ENCODE results near the gene PLXNA4. TPM values are rescaled to one million over a fixed set of nuclear protein-coding genes. Genes with fewer than 3 reads are reported as not detected.
A peak's percentile ranks its signal among the peaks of the same experiment; 100 is the strongest.

Gene PLXNA4
- total RNA-seq, 1 donor from 2014 or later: 34.9 TPM

DNA sequence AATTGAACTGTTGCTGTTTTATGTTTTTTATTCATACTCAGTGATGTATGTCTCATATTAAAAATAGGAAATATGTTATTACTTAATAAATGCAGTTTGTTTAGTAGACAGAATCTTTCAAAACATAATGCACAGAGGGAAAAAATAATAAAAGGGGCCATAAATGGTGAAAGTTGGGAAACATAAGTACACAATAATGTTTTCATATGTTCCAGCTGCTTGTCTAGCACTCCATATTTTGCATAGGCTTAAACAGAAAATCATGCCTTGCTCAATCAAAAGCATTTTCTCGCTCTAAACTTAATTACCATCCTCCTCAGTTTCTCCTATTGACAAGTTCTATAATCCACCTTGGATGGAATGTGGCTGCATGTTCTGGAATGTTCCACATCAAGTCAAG is 333.2 kb downstream of the PLXNA4 start:
- DNase-seq (ENCODE audit: low spot score): no peak

GRCh38 chr7:132242192-132242812 is 334.0 kb downstream of the PLXNA4 start:
- DNase-seq (ENCODE audit: low spot score): no peak

GRCh38 chr7:132240821-132241422 is 335.3 kb downstream of the PLXNA4 start:
- DNase-seq (ENCODE audit: low spot score): no peak

DNA sequence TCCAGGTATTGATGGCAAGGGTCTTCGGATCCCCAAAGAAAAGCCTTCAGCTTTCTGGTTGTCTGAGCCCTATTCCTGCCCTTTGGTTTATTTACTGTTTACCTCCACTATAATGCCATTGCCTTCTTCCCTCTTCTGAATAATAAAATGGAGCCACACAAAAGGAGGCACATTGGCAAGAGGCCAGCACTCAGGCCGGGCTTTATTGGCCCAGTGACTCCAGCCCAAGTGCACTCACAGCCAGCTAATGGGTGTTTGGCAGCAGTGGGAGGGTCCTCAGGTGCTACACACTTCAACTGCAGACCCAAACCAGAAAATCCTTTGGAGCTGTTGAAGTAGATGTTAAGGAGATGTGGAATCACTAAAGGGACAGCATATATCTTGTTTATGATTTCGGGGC is 336.0 kb downstream of the PLXNA4 start:
- no peak for DNase-seq (ENCODE audit: low spot score)

- DNase-seq (ENCODE audit: low spot score): peak; percentile 44
Observed at GRCh38 chr7:132239422-132239994, 336.8 kb downstream of the PLXNA4 start.

- peak; percentile 54 for DNase-seq (ENCODE audit: low spot score)
Observed at GRCh38 chr7:132234711-132235110, 341.6 kb downstream of the PLXNA4 start.

GRCh38 chr7:132232406-132232805 is 343.9 kb downstream of the PLXNA4 start:
- DNase-seq (ENCODE audit: low spot score): no peak

- no peak for DNase-seq (ENCODE audit: low spot score)
Observed at GRCh38 chr7:132230462-132230861, 345.8 kb downstream of the PLXNA4 start.

DNA sequence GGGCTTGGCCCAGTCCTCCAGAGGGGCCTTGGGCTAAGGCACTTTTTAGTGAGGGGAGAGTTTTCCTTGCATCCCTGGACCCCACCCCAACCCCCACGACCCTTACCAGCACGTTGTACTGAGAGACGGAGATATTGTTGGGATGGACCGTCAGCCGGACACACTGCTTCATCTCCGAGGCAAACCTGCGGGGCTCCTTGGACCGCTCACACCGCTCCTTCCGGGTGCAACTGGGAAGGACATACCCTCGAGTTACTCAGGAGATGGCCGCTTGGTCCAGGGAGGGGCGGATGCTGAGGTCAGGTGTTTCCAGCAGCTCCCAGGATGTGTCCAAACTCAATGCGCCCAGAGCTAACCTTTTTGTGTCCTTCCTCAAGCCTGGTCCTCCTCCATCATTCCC is 348.0 kb downstream of the PLXNA4 start:
- no peak for DNase-seq (ENCODE audit: low spot score)

DNA sequence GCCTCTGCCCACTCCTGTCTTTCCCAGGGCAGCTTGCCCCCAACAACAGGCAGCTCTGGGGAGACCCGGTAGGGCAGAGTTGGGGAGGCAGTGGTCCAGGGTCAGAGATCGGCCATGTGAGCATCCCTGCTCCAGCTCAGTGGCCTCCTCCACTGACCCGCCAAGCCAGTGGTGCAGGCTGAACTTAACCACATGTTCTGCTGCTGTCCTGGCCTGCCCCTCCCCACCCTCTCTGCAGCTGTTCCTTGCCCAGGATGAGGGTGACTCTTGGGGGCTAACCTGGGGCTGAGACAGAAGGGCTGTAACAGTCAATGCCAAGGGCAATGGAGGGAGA is 349.3 kb downstream of the PLXNA4 start:
- DNase-seq (ENCODE audit: low spot score): no peak

- DNase-seq (ENCODE audit: low spot score): peak; percentile 51
Observed at GRCh38 chr7:132226046-132226956, 350.0 kb downstream of the PLXNA4 start.

DNA sequence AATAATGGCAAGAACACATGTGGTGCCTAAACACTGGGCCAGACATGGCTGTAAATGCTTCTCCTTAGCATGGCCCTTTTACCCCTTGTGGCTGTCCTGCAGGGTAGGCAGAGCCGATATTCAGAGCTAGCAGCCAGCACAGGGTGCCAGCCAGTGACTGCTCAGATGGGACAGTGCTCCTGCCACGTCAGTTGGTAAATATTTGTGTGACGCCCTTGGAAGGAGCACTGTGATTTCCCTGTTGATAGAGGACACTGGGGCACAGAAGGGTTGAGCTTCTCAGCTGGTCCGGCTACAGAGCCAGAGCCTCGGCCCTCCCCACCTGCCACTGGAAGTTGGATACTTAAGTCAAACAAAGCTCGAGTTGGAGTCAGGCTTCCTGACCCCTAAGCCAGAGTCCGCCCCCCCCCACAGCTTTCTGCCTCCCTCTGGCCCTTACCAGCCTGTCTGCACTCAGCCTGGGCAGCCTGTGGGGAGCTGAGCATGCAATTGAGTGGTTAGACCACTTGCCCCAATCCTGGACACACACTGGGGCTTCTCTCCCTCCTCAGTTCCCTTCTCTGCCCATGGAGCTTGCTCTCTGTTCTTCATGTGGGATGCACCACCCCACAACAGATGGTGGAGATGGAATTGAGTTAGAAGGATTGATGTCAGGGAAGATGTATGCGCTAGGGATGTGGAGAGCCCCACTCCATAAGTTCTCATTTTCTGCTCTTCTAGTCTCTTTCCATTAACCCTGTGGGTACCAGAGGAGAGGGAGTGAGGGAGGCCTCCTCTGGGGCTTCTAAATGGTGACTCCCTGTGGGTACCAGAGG is 350.8 kb downstream of the PLXNA4 start:
- DNase-seq (ENCODE audit: low spot score): no peak

GRCh38 chr7:132221356-132221755 is 354.9 kb downstream of the PLXNA4 start:
- no peak for DNase-seq (ENCODE audit: low spot score)

GRCh38 chr7:132220060-132220459 is 356.2 kb downstream of the PLXNA4 start:
- DNase-seq (ENCODE audit: low spot score): no peak

- DNase-seq (ENCODE audit: low spot score): no peak
Observed at GRCh38 chr7:132218876-132219275, 357.4 kb downstream of the PLXNA4 start.

- DNase-seq (ENCODE audit: low spot score): no peak
Observed at GRCh38 chr7:132216847-132217525, 359.3 kb downstream of the PLXNA4 start.

DNA sequence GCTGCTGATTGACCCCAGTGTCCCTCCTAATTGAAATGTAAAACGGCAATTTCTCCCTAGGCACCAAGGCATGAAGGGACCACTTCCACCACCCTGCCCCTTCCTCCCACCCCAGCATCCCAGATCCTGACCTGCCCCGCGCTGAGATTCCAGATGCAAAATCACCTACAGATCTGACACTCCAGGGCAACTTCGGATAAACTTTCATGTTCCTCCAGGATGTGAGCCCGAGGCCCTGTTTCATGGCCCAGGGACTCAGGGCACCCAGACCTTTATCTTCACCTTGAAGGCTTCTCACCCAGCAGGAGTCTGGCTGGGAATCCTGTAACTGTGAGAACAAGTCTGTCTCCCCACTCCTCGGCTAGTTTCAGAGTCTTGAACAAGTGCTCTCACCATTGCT is 361.8 kb downstream of the PLXNA4 start:
- DNase-seq (ENCODE audit: low spot score): no peak

GRCh38 chr7:132213583-132213982 is 362.7 kb downstream of the PLXNA4 start:
- DNase-seq (ENCODE audit: low spot score): peak; percentile 13

- no peak for DNase-seq (ENCODE audit: low spot score)
Observed at GRCh38 chr7:132211971-132212370, 364.3 kb downstream of the PLXNA4 start.

GRCh38 chr7:132210821-132211220 is 365.4 kb downstream of the PLXNA4 start:
- no peak for DNase-seq (ENCODE audit: low spot score)

DNA sequence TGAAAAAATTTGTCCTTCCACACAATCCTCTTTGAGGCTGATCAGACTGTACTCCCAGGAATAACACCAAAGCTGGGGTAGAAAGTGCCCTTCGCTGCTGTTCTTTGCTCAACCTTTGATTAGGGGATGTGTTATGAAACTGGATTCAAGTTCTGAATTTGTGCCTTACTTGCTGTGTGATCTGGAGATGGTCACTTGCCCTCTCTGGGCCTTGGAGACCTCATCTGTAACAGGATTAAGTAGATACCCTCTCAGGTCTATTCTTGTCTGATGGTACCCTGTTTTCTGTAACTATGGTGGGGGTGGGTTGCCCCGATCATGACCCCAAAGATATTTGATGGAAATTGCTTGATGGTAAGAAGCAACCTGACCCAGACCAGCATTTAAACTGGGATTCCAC is 368.5 kb downstream of the PLXNA4 start:
- DNase-seq (ENCODE audit: low spot score): no peak
